DOHH2 (cell line): ENCODE measurements around the gene SMIM30.

Experiments
- CTCF ChIP-seq: fragments of 200-600 bp; sonication (generic); IDR thresholded peaks from one replicate; pipeline ENCODE4 v1.5.1; 2014; ENCODE audit warnings: antibody characterized with exemption, mild to moderate bottlenecking, low read depth, low read length; ENCODE audit not compliant: poor library complexity, severe bottlenecking
- EZH2phosphoT487 ChIP-seq: fragments of 200-600 bp; sonication (generic); IDR thresholded peaks from 2 replicates; pipeline ENCODE4 v1.6.1; 2017; ENCODE audit warnings: borderline replicate concordance, mild to moderate bottlenecking, antibody characterized with exemption, low read length, moderate library complexity, mixed read lengths

- TF ChIP-seq CTCF (no peak), EZH2phosphoT487 (no peak)
Observed at GRCh38 chr7:113086431-113086888, 31.9 kb downstream of the SMIM30 start, which contains the start of gene GPR85.
